Psoas muscle (tissue), 8 donors: ENCODE results near the gene C18orf63. TPM values are rescaled to one million over a fixed set of nuclear protein-coding genes. Genes with fewer than 3 reads are reported as not detected.

Source experiments
- ATAC-seq, 4 donors: fragments of 200-7000 bp; cut with Tn5 transposase; one replicate each; pipeline ENCODE4 v1.9.1; 2020; ENCODE audit warnings: moderate library complexity in 3 of 4, mild to moderate bottlenecking in 2 of 4
- DNase-seq, 2 donors: peaks; one replicate each; pipeline ENCODE4 v3.0.0-alpha.2; 2020
- H3K27ac ChIP-seq: fragments of 200-600 bp; one replicate; pipeline ENCODE4 v1.8.0; 2022
- H3K27me3 ChIP-seq, 3 donors: fragments of 200-600 bp in 1 of 3; one replicate each; pipeline versions ENCODE4 v1.6.1 to v1.8.0; 2013 to 2022; ENCODE audit warnings: low read length in 2 of 3, mild to moderate bottlenecking in 2 of 3, moderate library complexity in 1 of 3; ENCODE audit not compliant: insufficient read depth in 3 of 3
- H3K36me3 ChIP-seq, 2 donors: fragments of 200-600 bp in 1 of 2; one replicate each; pipeline versions ENCODE4 v1.6.1 to v1.8.0; 2013 to 2022; ENCODE audit warnings: low read depth in 1 of 2, mild to moderate bottlenecking in 1 of 2, moderate library complexity in 1 of 2; ENCODE audit not compliant: insufficient read depth in 1 of 2
- H3K4me1 ChIP-seq: fragments of 200-600 bp; one replicate; pipeline ENCODE4 v1.8.0; 2022
- H3K4me3 ChIP-seq: fragments of 200-600 bp; one replicate; pipeline ENCODE4 v1.8.0; 2022; ENCODE audit warnings: mild to moderate bottlenecking
- H3K9me3 ChIP-seq: fragments of 200-600 bp; one replicate; pipeline ENCODE4 v1.8.0; 2022
- CTCF ChIP-seq: fragments of 200-600 bp; IDR thresholded peaks from one replicate; pipeline ENCODE4 v1.8.0; 2022; ENCODE audit warnings: antibody characterized with exemption
- WGBS, 3 donors: extraction: QIAGEN DNeasy Blood & Tissue Kit; methylation state at CpG; one replicate each; pipeline versions ENCODE4 v1.1.6 to v1.1.7; 2013; 5-methylcytosine and 5-hydroxymethylcytosine counted together
- intact Hi-C, 2 donors: fragments of 100-400 bp; cut with DNase I; formaldehyde crosslinking; loops; one replicate each; pipeline versions ENCODE4 v1.11.0 to v1.14.2; 2022
- long read RNA-seq, 2 donors: library from polyadenylated mRNA; unstranded; transcript quantifications; one replicate each; pipeline ENCODE4 v2.0.0, GENCODE V29; 2021
- polyA plus RNA-seq, 3 donors: library from polyadenylated mRNA; stranded (reverse); fragments of 200-250 nt; gene quantifications; one replicate each; pipeline ENCODE4 v1.2.3, GENCODE V29; 2013
- total RNA-seq, 4 donors: library from RNA; stranded (reverse); fragmentation: NEBNext Ultra II Directional in 2 of 4; extraction: Animal tissue kit (Norgen Biotek cat#: 25700) in 2 of 4; gene quantifications; one replicate each; pipeline versions ENCODE4 v1.2.1 to v1.2.4, GENCODE V29; 2021 to 2023
- donor health status: healthy with polysubstance abuse.
- donor health status: DM: no; HTN: no; CAD: no; lungs with moderate emphysema.
- donor health status: Bipolar disorder and iron deficiency.
- donor health status: healthy.
- donor health status: DM: yes; HTN: yes; CAD: no.
- donor health status: DM: no; HTN: no; CAD: no.
- donor health status: DM: no; HTN: no; CAD: no.
- donor health status: DM: yes; HTN: yes; CAD: no.

C18orf63 gene
- not detected for total RNA-seq
- polyA plus RNA-seq = not detected
- long read RNA-seq, donor 1 = 0 reads
- long read RNA-seq, donor 2 = 0 reads

GRCh38 chr18:74315464-74316256 lies at the start of gene C18orf63:
Gene C18orf63 (plus strand): TSS chr18:74315839. CDS start chr18:74317866, 2,027 bp downstream.
- Histone ChIP-seq H3K27ac (no peak within 1 kb of the TSS), H3K9me3 (no peaks in the 10 kb centered on the region), H3K4me1 (no peaks in the 10 kb centered on the region), H3K27me3 (peaks cover 0 to 4% (median 0%) of the 10 kb centered on the region in 3 donors), H3K36me3 (no peaks in the 10 kb centered on the region), H3K4me3 (no peak within 1 kb of the TSS)
- intact Hi-C loops = no loop called here
- WGBS, 3 donors = 94 to 96% (median 96%) methylated on average over 49 to 51 of the region's 51 CpGs
- no peak for TF ChIP-seq CTCF
- DNase-seq = no peak
- ATAC-seq = no peak

- Histone ChIP-seq H3K27me3 (no peaks in the 10 kb centered on the region), H3K36me3 (peaks cover 0 to 18% of the 10 kb centered on the region in 2 donors), H3K27ac (no peak overlapping the region), H3K4me3 (no peak overlapping the region), H3K4me1 (no peaks in the 10 kb centered on the region), H3K9me3 (no peaks in the 10 kb centered on the region)
- no peak for TF ChIP-seq CTCF
- DNase-seq (no peak), ATAC-seq (no peak)
- intact Hi-C loops = no loop called here
- 73 to 76% (median 74%) methylated on average over 9 of the region's 9 CpGs for WGBS, 3 donors
Measured at GRCh38 chr18:74266161-74266560, 49.5 kb upstream of the C18orf63 start.

GRCh38 chr18:74268175-74268574 lies 47.5 kb upstream of the C18orf63 start:
- Histone ChIP-seq H3K4me1 (no peaks in the 10 kb centered on the region), H3K4me3 (no peak overlapping the region), H3K36me3 (peaks cover 0 to under 1% of the 10 kb centered on the region in 2 donors), H3K27me3 (no peaks in the 10 kb centered on the region), H3K27ac (no peak overlapping the region), H3K9me3 (no peaks in the 10 kb centered on the region)
- no peak for ATAC-seq
- 95 to 98% (median 97%) methylated on average over 7 of the region's 7 CpGs for WGBS, 3 donors
- intact Hi-C loops = no loop called here
- TF ChIP-seq CTCF = no peak
- DNase-seq = no peak

GRCh38 chr18:74268933-74269620 lies 46.6 kb upstream of the C18orf63 start:
- no peak for DNase-seq
- Histone ChIP-seq H3K4me1 (no peaks in the 10 kb centered on the region), H3K27me3 (no peaks in the 10 kb centered on the region), H3K36me3 (no peaks in the 10 kb centered on the region), H3K4me3 (no peak overlapping the region), H3K27ac (no peak overlapping the region), H3K9me3 (no peaks in the 10 kb centered on the region)
- no peak for TF ChIP-seq CTCF
- whole genome bisulfite sequencing, 3 donors = 72 to 79% (median 74%) methylated on average over 11 of the region's 11 CpGs
- intact Hi-C loops = no loop called here
- ATAC-seq = no peak
